ENCODE results near the gene NAMPT.

The NAMPT gene

GRCh38 chr7:106203473-106203872 lies 81.3 kb downstream of the NAMPT start:
- FAIRE-seq: no peak
- no peak for DNase-seq (ENCODE audit: insufficient read length, low spot score)
- TF ChIP-seq POLR2A (IDR thresholded peaks at IDR 0.05; ENCODE audit: low read depth, low read length) (no peak), PAX5 (IDR thresholded peaks at IDR 0.05; ENCODE audit: insufficient read depth, low read length, severe bottlenecking) (no peak), SPI1 (IDR thresholded peaks at IDR 0.05; ENCODE audit: low read depth, low read length) (no peak; the same call in 1 of the 2 replicates), POU2F2 (IDR thresholded peaks at IDR 0.05; ENCODE audit: low read depth, low read length) (no peak), TAF1 (IDR thresholded peaks at IDR 0.05; ENCODE audit: low read depth, low read length) (no peak), POLR2AphosphoS5 (IDR thresholded peaks at IDR 0.05; ENCODE audit: low read depth, low read length) (no peak)

- TF ChIP-seq TAF1 (IDR thresholded peaks at IDR 0.05; ENCODE audit: low read depth, low read length): no peak
- no peak for TF ChIP-seq POLR2A (IDR thresholded peaks at IDR 0.05; ENCODE audit: low read depth, low read length)
- TF ChIP-seq PAX5 (IDR thresholded peaks at IDR 0.05; ENCODE audit: insufficient read depth, low read length, severe bottlenecking): no peak
- no peak for DNase-seq (ENCODE audit: insufficient read length, low spot score)
- FAIRE-seq: no peak
Measured at GRCh38 chr7:106201164-106201563, 83.6 kb downstream of the NAMPT start.

- DNase-seq (ENCODE audit: insufficient read length, low spot score): no peak
- no peak for FAIRE-seq
- TF ChIP-seq PAX5 (IDR thresholded peaks at IDR 0.05; ENCODE audit: insufficient read depth, low read length, severe bottlenecking): no peak
- no peak for TF ChIP-seq POLR2AphosphoS5 (IDR thresholded peaks at IDR 0.05; ENCODE audit: low read depth, low read length)
- no peak for TF ChIP-seq TAF1 (IDR thresholded peaks at IDR 0.05; ENCODE audit: low read depth, low read length)
- no peak for TF ChIP-seq POU2F2 (IDR thresholded peaks at IDR 0.05; ENCODE audit: low read depth, low read length)
- TF ChIP-seq SPI1 (IDR thresholded peaks at IDR 0.05; ENCODE audit: low read depth, low read length): no peak
- no peak for TF ChIP-seq POLR2A (IDR thresholded peaks at IDR 0.05; ENCODE audit: low read depth, low read length)
Measured at GRCh38 chr7:106199813-106200364, 84.9 kb downstream of the NAMPT start.

- DNase-seq (ENCODE audit: insufficient read length, low spot score) (no peak), FAIRE-seq (no peak)
- no peak for TF ChIP-seq PAX5 (IDR thresholded peaks at IDR 0.05; ENCODE audit: insufficient read depth, low read length, severe bottlenecking)
- no peak for TF ChIP-seq POU2F2 (IDR thresholded peaks at IDR 0.05; ENCODE audit: low read depth, low read length)
- TF ChIP-seq TAF1 (IDR thresholded peaks at IDR 0.05; ENCODE audit: low read depth, low read length): no peak
- TF ChIP-seq POLR2A (IDR thresholded peaks at IDR 0.05; ENCODE audit: low read depth, low read length): no peak
- TF ChIP-seq SPI1 (IDR thresholded peaks at IDR 0.05; ENCODE audit: low read depth, low read length): no peak
- no peak for TF ChIP-seq POLR2AphosphoS5 (IDR thresholded peaks at IDR 0.05; ENCODE audit: low read depth, low read length)
Measured at GRCh38 chr7:106199024-106199423, 85.8 kb downstream of the NAMPT start.
